ENCODE data around the gene CEACAM5.
"Not testable (repeated sequence)": the region's sequence is repeated elsewhere in the genome, so short reads cannot be mapped to it uniquely, and the experiment has no call there.

CEACAM5 gene

DNA sequence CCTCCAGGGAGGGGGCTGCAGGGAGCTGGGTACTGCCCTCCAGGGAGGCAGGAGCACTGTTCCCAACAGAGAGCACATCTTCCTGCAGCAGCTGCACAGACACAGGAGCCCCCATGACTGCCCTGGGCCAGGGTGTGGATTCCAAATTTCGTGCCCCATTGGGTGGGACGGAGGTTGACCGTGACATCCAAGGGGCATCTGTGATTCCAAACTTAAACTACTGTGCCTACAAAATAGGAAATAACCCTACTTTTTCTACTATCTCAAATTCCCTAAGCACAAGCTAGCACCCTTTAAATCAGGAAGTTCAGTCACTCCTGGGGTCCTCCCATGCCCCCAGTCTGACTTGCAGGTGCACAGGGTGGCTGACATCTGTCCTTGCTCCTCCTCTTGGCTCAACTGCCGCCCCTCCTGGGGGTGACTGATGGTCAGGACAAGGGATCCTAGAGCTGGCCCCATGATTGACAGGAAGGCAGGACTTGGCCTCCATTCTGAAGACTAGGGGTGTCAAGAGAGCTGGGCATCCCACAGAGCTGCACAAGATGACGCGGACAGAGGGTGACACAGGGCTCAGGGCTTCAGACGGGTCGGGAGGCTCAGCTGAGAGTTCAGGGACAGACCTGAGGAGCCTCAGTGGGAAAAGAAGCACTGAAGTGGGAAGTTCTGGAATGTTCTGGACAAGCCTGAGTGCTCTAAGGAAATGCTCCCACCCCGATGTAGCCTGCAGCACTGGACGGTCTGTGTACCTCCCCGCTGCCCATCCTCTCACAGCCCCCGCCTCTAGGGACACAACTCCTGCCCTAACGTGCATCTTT is 7.8 kb upstream of the CEACAM5 start:
- no peak for DNase-seq (ENCODE audit: low spot score)

DNA sequence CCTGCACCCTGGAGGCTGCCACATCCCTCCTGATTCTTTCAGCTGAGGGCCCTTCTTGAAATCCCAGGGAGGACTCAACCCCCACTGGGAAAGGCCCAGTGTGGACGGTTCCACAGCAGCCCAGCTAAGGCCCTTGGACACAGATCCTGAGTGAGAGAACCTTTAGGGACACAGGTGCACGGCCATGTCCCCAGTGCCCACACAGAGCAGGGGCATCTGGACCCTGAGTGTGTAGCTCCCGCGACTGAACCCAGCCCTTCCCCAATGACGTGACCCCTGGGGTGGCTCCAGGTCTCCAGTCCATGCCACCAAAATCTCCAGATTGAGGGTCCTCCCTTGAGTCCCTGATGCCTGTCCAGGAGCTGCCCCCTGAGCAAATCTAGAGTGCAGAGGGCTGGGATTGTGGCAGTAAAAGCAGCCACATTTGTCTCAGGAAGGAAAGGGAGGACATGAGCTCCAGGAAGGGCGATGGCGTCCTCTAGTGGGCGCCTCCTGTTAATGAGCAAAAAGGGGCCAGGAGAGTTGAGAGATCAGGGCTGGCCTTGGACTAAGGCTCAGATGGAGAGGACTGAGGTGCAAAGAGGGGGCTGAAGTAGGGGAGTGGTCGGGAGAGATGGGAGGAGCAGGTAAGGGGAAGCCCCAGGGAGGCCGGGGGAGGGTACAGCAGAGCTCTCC is 6.9 kb upstream of the CEACAM5 start:
- no peak for DNase-seq (ENCODE audit: low spot score)

DNA sequence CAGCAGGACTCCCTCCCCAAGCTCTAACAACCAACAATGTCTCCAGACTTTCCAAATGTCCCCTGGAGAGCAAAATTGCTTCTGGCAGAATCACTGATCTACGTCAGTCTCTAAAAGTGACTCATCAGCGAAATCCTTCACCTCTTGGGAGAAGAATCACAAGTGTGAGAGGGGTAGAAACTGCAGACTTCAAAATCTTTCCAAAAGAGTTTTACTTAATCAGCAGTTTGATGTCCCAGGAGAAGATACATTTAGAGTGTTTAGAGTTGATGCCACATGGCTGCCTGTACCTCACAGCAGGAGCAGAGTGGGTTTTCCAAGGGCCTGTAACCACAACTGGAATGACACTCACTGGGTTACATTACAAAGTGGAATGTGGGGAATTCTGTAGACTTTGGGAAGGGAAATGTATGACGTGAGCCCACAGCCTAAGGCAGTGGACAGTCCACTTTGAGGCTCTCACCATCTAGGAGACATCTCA is 6.2 kb upstream of the CEACAM5 start:
- DNase-seq (ENCODE audit: low spot score) = no peak

DNA sequence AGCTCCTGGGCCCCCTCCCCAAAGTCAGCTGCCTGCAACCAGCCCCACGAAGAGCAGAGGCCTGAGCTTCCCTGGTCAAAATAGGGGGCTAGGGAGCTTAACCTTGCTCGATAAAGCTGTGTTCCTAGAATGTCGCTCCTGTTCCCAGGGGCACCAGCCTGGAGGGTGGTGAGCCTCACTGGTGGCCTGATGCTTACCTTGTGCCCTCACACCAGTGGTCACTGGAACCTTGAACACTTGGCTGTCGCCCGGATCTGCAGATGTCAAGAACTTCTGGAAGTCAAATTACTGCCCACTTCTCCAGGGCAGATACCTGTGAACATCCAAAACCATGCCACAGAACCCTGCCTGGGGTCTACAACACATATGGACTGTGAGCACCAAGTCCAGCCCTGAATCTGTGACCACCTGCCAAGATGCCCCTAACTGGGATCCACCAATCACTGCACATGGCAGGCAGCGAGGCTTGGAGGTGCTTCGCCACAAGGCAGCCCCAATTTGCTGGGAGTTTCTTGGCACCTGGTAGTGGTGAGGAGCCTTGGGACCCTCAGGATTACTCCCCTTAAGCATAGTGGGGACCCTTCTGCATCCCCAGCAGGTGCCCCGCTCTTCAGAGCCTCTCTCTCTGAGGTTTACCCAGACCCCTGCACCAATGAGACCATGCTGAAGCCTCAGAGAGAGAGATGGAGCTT is 4.7 kb upstream of the CEACAM5 start:
- DNase-seq (ENCODE audit: low spot score) = no peak

DNA sequence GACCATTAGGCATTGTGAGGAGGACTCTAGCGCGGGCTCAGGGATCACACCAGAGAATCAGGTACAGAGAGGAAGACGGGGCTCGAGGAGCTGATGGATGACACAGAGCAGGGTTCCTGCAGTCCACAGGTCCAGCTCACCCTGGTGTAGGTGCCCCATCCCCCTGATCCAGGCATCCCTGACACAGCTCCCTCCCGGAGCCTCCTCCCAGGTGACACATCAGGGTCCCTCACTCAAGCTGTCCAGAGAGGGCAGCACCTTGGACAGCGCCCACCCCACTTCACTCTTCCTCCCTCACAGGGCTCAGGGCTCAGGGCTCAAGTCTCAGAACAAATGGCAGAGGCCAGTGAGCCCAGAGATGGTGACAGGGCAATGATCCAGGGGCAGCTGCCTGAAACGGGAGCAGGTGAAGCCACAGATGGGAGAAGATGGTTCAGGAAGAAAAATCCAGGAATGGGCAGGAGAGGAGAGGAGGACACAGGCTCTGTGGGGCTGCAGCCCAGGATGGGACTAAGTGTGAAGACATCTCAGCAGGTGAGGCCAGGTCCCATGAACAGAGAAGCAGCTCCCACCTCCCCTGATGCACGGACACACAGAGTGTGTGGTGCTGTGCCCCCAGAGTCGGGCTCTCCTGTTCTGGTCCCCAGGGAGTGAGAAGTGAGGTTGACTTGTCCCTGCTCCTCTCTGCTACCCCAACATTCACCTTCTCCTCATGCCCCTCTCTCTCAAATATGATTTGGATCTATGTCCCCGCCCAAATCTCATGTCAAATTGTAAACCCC is 2.8 kb upstream of the CEACAM5 start:
- no peak for DNase-seq (ENCODE audit: low spot score)

DNA sequence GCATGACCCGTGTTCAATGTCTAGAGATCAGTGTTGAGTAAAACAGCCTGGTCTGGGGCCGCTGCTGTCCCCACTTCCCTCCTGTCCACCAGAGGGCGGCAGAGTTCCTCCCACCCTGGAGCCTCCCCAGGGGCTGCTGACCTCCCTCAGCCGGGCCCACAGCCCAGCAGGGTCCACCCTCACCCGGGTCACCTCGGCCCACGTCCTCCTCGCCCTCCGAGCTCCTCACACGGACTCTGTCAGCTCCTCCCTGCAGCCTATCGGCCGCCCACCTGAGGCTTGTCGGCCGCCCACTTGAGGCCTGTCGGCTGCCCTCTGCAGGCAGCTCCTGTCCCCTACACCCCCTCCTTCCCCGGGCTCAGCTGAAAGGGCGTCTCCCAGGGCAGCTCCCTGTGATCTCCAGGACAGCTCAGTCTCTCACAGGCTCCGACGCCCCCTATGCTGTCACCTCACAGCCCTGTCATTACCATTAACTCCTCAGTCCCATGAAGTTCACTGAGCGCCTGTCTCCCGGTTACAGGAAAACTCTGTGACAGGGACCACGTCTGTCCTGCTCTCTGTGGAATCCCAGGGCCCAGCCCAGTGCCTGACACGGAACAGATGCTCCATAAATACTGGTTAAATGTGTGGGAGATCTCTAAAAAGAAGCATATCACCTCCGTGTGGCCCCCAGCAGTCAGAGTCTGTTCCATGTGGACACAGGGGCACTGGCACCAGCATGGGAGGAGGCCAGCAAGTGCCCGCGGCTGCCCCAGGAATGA is 1.5 kb upstream of the CEACAM5 start:
- peak; percentile 92 for DNase-seq (ENCODE audit: low spot score)

DNA sequence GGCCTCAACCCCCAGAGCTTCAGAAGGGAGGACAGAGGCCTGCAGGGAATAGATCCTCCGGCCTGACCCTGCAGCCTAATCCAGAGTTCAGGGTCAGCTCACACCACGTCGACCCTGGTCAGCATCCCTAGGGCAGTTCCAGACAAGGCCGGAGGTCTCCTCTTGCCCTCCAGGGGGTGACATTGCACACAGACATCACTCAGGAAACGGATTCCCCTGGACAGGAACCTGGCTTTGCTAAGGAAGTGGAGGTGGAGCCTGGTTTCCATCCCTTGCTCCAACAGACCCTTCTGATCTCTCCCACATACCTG is 969 bp upstream of the CEACAM5 start:
- no peak for DNase-seq (ENCODE audit: low spot score)

DNA sequence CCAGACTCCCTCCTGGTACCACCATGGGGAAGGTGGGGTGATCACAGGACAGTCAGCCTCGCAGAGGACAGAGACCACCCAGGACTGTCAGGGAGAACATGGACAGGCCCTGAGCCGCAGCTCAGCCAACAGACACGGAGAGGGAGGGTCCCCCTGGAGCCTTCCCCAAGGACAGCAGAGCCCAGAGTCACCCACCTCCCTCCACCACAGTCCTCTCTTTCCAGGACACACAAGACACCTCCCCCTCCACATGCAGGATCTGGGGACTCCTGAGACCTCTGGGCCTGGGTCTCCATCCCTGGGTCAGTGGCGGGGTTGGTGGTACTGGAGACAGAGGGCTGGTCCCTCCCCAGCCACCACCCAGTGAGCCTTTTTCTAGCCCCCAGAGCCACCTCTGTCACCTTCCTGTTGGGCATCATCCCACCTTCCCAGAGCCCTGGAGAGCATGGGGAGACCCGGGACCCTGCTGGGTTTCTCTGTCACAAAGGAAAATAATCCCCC is 505 bp upstream of the CEACAM5 start:
- DNase-seq (ENCODE audit: low spot score) = no peak

DNA sequence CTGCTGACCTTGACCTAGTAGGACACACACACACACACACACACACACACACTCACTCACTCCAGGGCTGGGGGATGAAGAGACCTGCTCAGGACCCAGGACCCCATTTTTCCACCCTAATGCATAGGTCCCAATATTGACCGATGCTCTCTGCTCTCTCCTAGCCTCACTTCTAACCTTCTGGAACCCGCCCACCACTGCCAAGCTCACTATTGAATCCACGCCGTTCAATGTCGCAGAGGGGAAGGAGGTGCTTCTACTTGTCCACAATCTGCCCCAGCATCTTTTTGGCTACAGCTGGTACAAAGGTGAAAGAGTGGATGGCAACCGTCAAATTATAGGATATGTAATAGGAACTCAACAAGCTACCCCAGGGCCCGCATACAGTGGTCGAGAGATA is 1.1 kb downstream of the CEACAM5 start:
- not testable (repeated sequence) for DNase-seq (ENCODE audit: low spot score)

DNA sequence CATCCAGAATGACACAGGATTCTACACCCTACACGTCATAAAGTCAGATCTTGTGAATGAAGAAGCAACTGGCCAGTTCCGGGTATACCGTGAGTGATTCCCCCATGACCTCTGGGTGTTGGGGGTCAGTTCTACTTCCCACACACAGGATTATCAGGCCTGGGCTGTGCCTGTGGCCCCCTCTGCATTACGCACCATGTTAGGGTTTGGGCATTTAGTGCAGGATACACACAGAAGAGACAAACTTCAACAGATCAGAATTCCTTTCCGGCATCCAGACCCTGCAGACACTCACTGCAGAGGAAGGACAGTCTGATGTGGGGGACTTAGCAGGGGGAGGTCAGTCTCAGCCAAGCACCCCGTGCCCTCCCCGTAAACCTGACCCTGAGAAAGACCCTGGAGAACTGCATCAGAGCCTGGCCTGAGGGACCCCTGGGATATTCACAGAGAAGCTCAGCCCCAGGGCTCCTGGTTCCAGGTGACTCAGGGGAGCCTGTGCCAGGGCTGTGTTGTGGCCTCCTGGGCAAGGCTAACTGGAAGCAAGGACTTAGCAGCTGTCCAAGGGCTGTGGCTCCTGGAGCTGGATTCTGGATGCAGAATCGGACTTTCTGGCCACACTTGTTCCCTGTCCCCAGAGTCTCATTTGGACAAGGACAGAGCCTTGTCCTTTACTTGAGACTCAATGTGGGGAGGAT is 1.7 kb downstream of the CEACAM5 start:
- DNase-seq (ENCODE audit: low spot score) = no peak

DNA sequence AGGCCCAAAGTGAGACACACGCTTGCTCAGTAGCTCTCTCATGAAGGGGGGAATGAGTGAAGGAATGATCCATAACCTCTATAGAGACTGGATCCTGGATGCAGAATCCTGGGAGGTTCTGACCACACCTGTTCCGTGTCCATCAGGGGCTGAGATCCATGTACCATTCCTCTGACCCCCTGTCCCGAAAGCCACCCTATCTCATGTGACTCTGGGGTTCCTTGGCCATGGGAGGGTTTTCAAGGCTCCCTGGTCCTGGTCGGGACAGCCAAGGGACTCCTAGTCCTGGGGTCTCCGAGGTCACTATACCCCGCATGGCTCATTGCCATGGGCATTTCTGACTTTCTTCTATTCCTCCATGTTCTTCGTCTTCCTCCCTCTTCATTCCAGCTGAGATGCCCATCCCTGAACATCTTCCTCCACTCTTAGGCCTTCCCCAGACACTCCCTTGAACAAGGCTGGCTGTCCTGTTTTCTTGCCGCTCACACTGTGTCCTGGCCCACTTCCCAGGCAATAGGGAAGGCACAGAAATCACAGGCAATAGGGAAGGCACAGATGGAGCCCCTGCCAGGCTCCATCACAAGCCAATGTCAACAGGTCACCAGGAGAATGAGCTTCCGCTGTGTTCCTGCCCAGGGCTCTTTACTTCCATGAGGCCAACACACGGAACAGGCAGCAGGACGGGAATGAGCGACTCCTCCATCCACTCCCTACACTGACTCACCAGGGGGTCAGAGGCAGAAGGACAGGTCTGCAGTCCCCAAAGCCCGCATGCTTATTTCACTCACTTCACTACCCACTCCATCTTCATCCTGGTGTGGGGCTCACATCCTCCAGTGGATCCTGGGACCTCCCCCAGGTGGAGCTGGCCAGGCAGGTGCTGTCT is 3.2 kb downstream of the CEACAM5 start:
- DNase-seq (ENCODE audit: low spot score) = no peak

DNA sequence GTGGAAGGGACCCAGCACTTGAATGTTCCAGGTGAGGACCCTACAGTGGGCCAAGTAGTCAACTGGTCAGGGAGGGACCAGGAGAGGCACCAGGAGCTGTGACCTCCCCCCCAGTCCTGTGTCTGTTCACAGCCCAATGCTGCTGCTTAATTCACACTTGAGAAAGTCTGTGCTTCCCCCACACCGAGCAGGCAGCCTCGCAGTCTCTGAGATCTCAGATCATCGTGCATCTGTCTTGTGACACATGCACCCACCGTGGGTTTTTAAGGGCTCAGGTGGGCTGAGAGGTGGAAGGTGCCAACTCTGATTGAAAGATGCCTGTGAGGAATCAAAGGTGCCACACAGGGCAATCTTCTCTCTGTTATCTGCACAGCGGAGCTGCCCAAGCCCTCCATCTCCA is 6.2 kb downstream of the CEACAM5 start:
- DNase-seq (ENCODE audit: low spot score) = no peak

DNA sequence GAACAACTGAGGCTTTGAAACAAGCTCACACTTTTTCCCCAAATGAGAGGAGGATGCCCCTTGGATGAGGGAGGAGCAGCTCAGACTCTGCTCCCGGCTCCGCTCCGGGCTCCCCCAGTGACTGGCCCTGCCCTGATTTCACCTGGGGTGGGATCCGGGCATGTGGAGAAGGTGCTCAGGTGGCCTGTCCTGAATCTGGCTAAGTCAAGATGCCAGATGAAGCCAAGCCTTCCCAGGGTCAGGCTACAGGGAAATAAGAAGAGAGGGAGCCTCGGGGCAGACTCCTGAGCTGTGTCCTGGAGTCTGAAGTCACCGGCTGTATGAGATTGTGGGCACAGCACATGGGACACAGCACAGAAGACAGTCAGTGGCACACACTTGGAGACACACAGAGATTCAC is 10.3 kb downstream of the CEACAM5 start:
- DNase-seq (ENCODE audit: low spot score) = no peak

DNA sequence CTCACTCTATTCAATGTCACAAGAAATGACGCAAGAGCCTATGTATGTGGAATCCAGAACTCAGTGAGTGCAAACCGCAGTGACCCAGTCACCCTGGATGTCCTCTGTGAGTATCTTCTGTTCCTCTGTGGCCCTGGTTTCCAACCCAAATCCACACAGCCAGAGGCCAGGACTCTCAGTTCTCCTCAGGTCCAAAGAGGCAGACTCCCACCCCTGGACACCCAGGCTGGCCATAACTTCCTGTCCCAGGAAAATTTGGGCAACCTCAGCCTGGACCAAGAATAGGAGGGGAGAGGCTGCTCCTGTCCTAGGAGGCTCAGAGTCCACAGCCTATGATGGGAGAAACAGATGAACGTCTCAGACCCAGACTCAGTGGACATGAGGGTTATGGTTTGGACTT is 11.7 kb downstream of the CEACAM5 start:
- DNase-seq (ENCODE audit: low spot score) = no peak

DNA sequence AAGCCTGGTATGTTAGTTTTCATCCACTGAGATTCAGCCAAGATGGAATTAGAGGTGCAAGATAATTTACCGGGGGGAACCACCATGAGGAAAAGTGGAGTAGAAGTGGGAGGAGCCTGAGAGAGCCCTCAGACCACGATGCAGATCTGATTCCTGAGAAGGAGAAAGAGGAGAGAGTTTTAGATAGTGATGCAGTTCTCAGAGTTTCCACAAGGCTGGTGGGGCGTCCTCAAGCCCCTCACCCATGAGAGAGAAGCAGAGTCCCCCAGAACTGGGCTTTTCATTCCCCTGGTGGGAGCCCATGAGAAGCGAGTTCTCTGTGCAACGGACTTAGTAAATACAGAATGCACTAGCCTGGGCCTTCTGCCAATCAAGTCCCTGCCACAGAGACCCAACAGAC is 18.1 kb downstream of the CEACAM5 start:
- no peak for DNase-seq (ENCODE audit: low spot score)

DNA sequence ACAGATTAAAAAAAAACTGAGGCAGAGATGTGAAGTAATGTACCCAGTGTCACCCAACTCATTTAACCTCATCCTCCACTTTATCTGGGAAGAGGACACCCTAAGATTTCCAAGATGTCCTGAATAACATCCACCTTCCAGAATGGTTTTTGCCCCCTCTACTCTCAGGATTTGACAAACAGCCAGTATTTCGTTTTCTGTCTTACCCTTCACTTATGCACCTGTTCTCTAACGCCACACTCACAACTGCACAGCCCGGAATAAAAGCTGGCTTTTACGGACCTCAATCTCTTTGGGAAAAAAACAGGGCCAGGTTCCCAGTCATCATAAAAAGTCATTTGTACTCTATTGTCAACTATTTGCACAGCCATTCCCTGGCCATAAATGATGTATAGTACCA is 25.7 kb downstream of the CEACAM5 start:
- DNase-seq (ENCODE audit: low spot score) = no peak

DNA sequence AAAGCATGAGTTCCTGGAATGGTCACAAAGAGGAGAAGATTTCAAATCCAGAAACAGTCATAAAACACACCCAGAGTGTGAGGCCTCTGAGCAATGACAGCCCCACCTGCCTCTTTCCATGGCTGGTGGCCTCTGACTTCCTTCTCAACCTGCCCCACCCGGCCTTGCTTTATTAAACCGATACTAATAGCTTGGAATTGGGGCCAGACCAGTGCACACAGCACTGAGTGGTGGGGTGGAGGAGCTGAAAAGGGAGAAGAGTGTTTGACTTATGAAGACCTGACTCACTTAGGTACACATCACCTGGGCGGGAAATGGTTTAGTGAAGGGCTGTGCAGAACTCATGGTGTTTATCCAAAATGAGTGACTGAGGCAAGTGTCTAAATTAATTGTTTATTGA is 26.2 kb downstream of the CEACAM5 start:
- DNase-seq (ENCODE audit: low spot score) = no peak

DNA sequence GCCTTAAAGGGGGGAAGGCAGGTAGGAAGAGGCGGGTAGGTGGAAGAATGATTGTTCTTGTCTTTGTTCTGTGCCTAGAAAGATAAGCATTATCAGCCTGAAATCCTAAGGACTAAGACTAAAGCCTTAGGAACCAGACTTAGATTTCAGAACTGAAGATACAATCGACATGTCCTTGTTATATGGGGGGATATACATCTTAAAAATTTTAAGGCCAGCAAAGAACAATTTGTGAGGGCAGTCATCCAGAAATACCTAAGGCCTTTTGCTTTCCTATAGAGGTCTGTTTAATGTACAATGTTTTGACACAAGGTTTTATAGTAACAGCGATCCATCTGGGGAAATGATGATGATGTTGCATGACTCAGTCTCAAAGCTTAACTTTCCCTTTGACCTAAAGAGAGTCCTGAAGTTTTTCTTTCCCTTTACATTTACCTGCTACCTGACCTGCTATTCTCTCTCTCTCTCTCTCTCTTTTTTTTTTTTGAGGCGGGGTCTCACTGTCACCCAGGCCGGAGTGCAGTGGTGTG is 26.7 kb downstream of the CEACAM5 start:
- DNase-seq (ENCODE audit: low spot score) = no peak

DNA sequence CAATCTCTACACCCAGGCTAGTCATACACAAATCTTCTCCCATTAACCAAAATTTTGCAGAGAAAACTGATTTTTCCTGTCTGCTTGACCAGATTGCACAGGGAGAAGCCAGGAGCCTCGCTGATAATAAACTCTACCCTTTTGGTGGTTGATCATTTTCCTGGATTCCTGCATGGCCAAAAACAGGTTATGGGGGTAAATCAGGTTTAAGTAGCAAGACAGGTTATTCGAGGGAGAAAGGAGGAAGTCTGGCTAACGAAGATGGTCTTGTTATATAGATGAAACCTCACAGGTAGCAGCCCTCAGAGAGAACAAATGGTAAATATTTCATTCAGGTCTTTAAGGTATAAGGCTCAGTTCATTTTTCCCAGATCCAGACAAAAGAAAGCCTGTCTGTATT is 30.9 kb downstream of the CEACAM5 start:
- DNase-seq (ENCODE audit: low spot score) = no peak

Measured in D341Med (cell line).